ENCODE data around the gene CTSW. TPM values are rescaled to one million over a fixed set of nuclear protein-coding genes. Genes with fewer than 3 reads are reported as not detected.

Gene CTSW
- total RNA-seq, 2 experiments from 2014 or later = not detected

DNA sequence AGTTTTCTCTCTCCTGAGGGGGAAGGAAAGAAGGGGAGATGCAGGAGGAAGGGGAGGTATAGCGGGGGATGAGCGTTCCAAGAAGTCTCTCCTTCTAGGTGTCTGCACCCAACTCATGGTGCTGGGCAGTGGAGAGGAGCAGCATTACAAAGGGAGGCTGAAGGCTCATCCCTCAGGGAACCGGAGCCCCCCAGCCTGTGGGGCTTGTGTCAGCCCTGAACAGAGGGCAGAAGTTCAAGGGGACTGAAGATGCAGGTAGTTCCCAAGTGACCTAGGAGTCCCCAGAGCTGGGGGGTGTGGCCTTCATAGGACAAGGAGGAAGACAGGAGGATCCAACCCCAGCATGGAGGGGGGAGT, 37.4 kb downstream of the CTSW start:
- intact Hi-C loops (cut with micrococcal nuclease; ENCODE audit: unreplicated experiment) = no loop called here
- Histone ChIP-seq H3K36me3 (ENCODE audit: insufficient read depth, low read length) (no peaks in the 10 kb centered on the region), H2AFZ (ENCODE audit: low read length) (no peak overlapping the region), H3K27ac (ENCODE audit: low read depth, low read length, poor library complexity, severe bottlenecking) (no peak overlapping the region), H3K4me2 (ENCODE audit: low read length) (no peak overlapping the region), H3K9me2 (ENCODE audit: insufficient read depth, low read length) (no peaks in the 10 kb centered on the region), H4K20me1 (ENCODE audit: insufficient read depth, low read length) (no peaks in the 10 kb centered on the region), H3K79me2 (ENCODE audit: insufficient read depth, low read depth, low read length) (peaks cover 11% of the 10 kb centered on the region; the same call in 1 of the 2 replicates), H3K4me1 (ENCODE audit: insufficient read depth, low read length, poor library complexity, severe bottlenecking) (peaks cover 22% of the 10 kb centered on the region), H3K4me3 (ENCODE audit: low read depth, low read length, poor library complexity, severe bottlenecking) (no peak overlapping the region), H3K9me3 (ENCODE audit: low read length) (no peaks in the 10 kb centered on the region)
- CTCF ChIA-PET (ENCODE audit: unreplicated experiment) = no interaction called here
- no peak for TF ChIP-seq EZH2phosphoT487 (IDR thresholded peaks at IDR 0.05; ENCODE audit: borderline replicate concordance, low read depth, low read length)
- TF ChIP-seq, protein P1, sequence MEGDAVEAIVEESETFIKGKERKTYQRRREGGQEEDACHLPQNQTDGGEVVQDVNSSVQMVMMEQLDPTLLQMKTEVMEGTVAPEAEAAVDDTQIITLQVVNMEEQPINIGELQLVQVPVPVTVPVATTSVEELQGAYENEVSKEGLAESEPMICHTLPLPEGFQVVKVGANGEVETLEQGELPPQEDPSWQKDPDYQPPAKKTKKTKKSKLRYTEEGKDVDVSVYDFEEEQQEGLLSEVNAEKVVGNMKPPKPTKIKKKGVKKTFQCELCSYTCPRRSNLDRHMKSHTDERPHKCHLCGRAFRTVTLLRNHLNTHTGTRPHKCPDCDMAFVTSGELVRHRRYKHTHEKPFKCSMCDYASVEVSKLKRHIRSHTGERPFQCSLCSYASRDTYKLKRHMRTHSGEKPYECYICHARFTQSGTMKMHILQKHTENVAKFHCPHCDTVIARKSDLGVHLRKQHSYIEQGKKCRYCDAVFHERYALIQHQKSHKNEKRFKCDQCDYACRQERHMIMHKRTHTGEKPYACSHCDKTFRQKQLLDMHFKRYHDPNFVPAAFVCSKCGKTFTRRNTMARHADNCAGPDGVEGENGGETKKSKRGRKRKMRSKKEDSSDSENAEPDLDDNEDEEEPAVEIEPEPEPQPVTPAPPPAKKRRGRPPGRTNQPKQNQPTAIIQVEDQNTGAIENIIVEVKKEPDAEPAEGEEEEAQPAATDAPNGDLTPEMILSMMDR (conservative IDR thresholded peaks at IDR 0.05; ENCODE audit: low read length) = no peak
- no peak for DNase-seq (ENCODE audit: low spot score)
- POLR2A ChIA-PET = no interaction called here
- no TSS peak for BruUV-seq (replicated peaks)

DNA sequence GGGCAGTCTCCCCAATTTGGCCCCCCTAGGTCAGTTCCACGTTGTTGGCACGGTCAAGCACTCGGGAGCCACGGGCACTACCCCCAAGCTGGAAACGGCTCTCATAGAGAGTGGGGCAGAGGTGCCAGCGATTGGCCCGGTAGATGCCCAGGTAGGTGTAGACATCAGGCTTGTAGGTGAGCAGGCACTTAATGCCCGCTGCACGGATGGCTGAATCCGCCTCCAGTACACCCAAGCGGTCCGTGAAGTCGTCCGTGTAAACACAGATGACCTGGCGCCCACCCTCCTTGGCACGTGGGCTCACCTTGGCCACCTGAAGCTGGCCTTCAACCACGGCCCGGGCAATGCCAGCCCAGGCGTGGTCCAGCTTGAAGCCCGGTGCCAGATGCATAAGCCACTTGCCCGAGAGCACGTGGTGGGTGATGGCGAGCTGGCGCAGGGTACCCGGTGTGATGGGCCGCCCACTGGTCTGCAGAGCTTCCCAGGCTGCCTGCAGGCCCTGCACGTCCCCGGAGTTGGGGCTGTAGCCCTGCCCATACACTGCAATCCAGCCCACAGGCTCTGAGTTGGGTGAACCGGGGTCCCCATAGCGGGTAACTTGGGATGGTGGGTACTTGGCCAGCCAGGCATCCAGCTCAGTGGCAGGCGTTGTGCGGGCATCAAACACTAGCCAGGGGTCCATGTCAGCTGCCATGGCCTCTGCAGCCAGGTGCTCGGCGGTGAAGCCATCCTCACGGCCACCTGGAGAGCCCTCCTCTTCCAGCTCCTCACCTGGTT, 38.0 kb downstream of the CTSW start:
- Histone ChIP-seq H3K4me1 (ENCODE audit: insufficient read depth, low read length, poor library complexity, severe bottlenecking) (peaks cover 22% of the 10 kb centered on the region), H3K4me3 (ENCODE audit: low read depth, low read length, poor library complexity, severe bottlenecking) (peak overlapping the region; percentile 85), H3K9me3 (ENCODE audit: low read length) (no peaks in the 10 kb centered on the region), H3K9me2 (ENCODE audit: insufficient read depth, low read length) (no peaks in the 10 kb centered on the region), H3K79me2 (ENCODE audit: insufficient read depth, low read depth, low read length) (peaks cover 11% of the 10 kb centered on the region; the same call in 1 of the 2 replicates), H4K20me1 (ENCODE audit: insufficient read depth, low read length) (no peaks in the 10 kb centered on the region), H2AFZ (ENCODE audit: low read length) (no peak overlapping the region), H3K27ac (ENCODE audit: low read depth, low read length, poor library complexity, severe bottlenecking) (no peak overlapping the region), H3K36me3 (ENCODE audit: insufficient read depth, low read length) (peaks cover 3% of the 10 kb centered on the region; the same call in 1 of the 2 replicates), H3K4me2 (ENCODE audit: low read length) (peak overlapping the region; percentile 81)
- intact Hi-C loops (cut with micrococcal nuclease; ENCODE audit: unreplicated experiment) = loop anchor here (2.0 kb wide), 3 partner anchors 17 to 59 kb away; partner anchors contain the start of genes CCDC85B, CFL1 and FOSL1
- no TSS peak for BruUV-seq (replicated peaks)
- DNase-seq (ENCODE audit: low spot score) = no peak
- TF ChIP-seq, protein P1 (conservative IDR thresholded peaks at IDR 0.05; ENCODE audit: low read length) = no peak
- ChIA-PET POLR2A (interaction anchor here (0.6 kb wide), 1 partner anchor 69 kb away, joined by 3 read pairs; no protein-coding TSS in a partner anchor), CTCF (ENCODE audit: unreplicated experiment) (no interaction called here)
